Ishikawa (cell line): ENCODE measurements around the gene TPCN2.

Experiments
- CEBPB ChIP-seq: IDR thresholded peaks from 2 replicates; pipeline ENCODE4 v1.6.1; 2012
- CREB1 ChIP-seq: IDR thresholded peaks from 2 replicates; pipeline ENCODE4 v1.6.1; 2012; ENCODE audit warnings: low read depth
- EGR1 ChIP-seq: IDR thresholded peaks from 2 replicates; pipeline ENCODE4 v1.6.1; 2012
- EP300 ChIP-seq: IDR thresholded peaks from 2 replicates; pipeline ENCODE4 v1.6.1; 2012; ENCODE audit warnings: borderline replicate concordance
- FOXM1 ChIP-seq: IDR thresholded peaks from 2 replicates; pipeline ENCODE4 v1.6.1; 2012; ENCODE audit warnings: low read depth, borderline replicate concordance
- MAX ChIP-seq: IDR thresholded peaks from 2 replicates; pipeline ENCODE4 v1.6.1; 2012
- NFIC ChIP-seq: IDR thresholded peaks from 2 replicates; pipeline ENCODE4 v1.6.1; 2012
- RAD21 ChIP-seq: IDR thresholded peaks from 2 replicates; pipeline ENCODE4 v1.6.1; 2012; ENCODE audit warnings: low read depth
- REST ChIP-seq: IDR thresholded peaks from 2 replicates; pipeline ENCODE4 v1.6.1; 2012; ENCODE audit warnings: low read depth, mild to moderate bottlenecking
- TAF1 ChIP-seq: IDR thresholded peaks from 2 replicates; pipeline ENCODE4 v1.6.1; 2012; ENCODE audit warnings: low read depth, mild to moderate bottlenecking
- TCF12 ChIP-seq: IDR thresholded peaks from 2 replicates; pipeline ENCODE4 v1.6.1; 2012; ENCODE audit warnings: low read depth
- TEAD4 ChIP-seq: IDR thresholded peaks from 2 replicates; pipeline ENCODE4 v1.6.1; 2012
- USF1 ChIP-seq: IDR thresholded peaks from 2 replicates; pipeline ENCODE4 v1.6.1; 2012
- YY1 ChIP-seq: IDR thresholded peaks from 2 replicates; pipeline ENCODE4 v1.6.1; 2012; ENCODE audit warnings: low read depth
- ZBTB7A ChIP-seq: IDR thresholded peaks from 2 replicates; pipeline ENCODE4 v1.6.1; 2012; ENCODE audit warnings: low read depth

TPCN2 gene

GRCh38 chr11:69078508-69078907 is 29.8 kb downstream of the TPCN2 start:
- TF ChIP-seq MAX (peak; percentile 61), RAD21 (peak; percentile 6; the same call in 1 of the 2 replicates), YY1 (0 out of 2 replicates have a peak, but pooled peaks have one; percentile 30), TAF1 (no peak), ZBTB7A (peak; percentile 81; the same call in 1 of the 2 replicates), EP300 (peak; percentile 94), USF1 (0 out of 2 replicates have a peak, but pooled peaks have one; percentile 11), NFIC (peak; percentile 83), EGR1 (no peak), TCF12 (peak; percentile 99), TEAD4 (peak; percentile 56; the same call in 1 of the 2 replicates), REST (no peak), CREB1 (no peak), FOXM1 (peak; percentile 88)

- TF ChIP-seq ZBTB7A (peak; percentile 49), CREB1 (no peak)
Observed at GRCh38 chr11:69078930-69079605, 30.3 kb downstream of the TPCN2 start.

- no peak for TF ChIP-seq EGR1
- no peak for TF ChIP-seq EP300
- no peak for TF ChIP-seq YY1
- TF ChIP-seq USF1: no peak
- no peak for TF ChIP-seq RAD21
- no peak for TF ChIP-seq CREB1
- TF ChIP-seq TEAD4: no peak
- TF ChIP-seq MAX: no peak
- no peak; the same call in 1 of the 2 replicates for TF ChIP-seq ZBTB7A
- no peak for TF ChIP-seq TCF12
- TF ChIP-seq TAF1: no peak
- TF ChIP-seq NFIC: no peak
- no peak for TF ChIP-seq FOXM1
- TF ChIP-seq REST: no peak
- no peak for TF ChIP-seq CEBPB
Observed at GRCh38 chr11:69079661-69080256, 31.0 kb downstream of the TPCN2 start.

- TF ChIP-seq FOXM1 (no peak), MAX (peak; percentile 54; the same call in 1 of the 2 replicates), TCF12 (peak; percentile 20; the same call in 1 of the 2 replicates), TEAD4 (0 out of 2 replicates have a peak, but pooled peaks have one; percentile 11), EGR1 (no peak), NFIC (peak; percentile 32; the same call in 1 of the 2 replicates)
Observed at GRCh38 chr11:69080257-69080995, 31.7 kb downstream of the TPCN2 start.

- peak; percentile 96 for TF ChIP-seq TCF12
- TF ChIP-seq EP300: peak; percentile 93
- no peak for TF ChIP-seq YY1
- peak; percentile 80; the same call in 1 of the 2 replicates for TF ChIP-seq FOXM1
- TF ChIP-seq USF1: no peak
- TF ChIP-seq CREB1: no peak
- TF ChIP-seq ZBTB7A: no peak; the same call in 1 of the 2 replicates
- peak; percentile 62 for TF ChIP-seq MAX
- TF ChIP-seq TAF1: no peak
- no peak for TF ChIP-seq REST
- TF ChIP-seq EGR1: no peak
- no peak for TF ChIP-seq CEBPB
- no peak for TF ChIP-seq RAD21
- TF ChIP-seq TEAD4: no peak; the same call in 1 of the 2 replicates
- TF ChIP-seq NFIC: peak; percentile 73; the same call in 1 of the 2 replicates
Observed at GRCh38 chr11:69081180-69081579, 32.4 kb downstream of the TPCN2 start.
